ENCODE results near the gene FHOD1.
A peak's percentile ranks its signal among the peaks of the same experiment; 100 is the strongest.

The FHOD1 gene

DNA sequence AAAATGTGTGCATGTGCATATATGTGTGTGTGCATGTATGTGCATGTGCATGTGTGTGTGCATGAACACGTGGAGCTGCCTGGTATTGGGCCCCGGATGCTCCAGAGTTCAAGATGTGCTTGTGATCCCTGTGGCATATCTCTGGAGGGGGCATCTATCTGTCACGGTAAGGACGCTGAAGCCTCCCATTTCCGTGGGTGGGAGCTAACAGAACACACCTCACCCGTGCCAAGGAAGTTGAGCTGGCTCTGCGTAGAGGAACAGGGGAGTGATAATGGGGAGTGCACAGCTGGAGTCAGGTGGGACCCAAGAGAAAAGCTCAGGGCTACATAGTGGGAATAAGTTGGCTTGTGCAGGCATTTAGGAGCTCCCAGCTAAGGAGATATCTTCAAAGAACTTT lies 35.6 kb downstream of the FHOD1 start:
- no peaks in the 10 kb centered on the region for H3K36me3 ChIP-seq (ENCODE audit: control insufficient read depth, insufficient read depth, low read length)
- H3K27ac ChIP-seq (ENCODE audit: low read depth, low read length) = no peak overlapping the region
- peaks cover 10% of the 10 kb centered on the region for H3K4me1 ChIP-seq (ENCODE audit: control insufficient read depth, insufficient read depth, low read length)
- H3K27me3 ChIP-seq (ENCODE audit: control insufficient read depth, insufficient read depth, low read length) = peaks cover 14% of the 10 kb centered on the region; the same call in 1 of the 2 replicates
- no peaks in the 10 kb centered on the region for H3K9me3 ChIP-seq (ENCODE audit: control insufficient read depth, insufficient read depth, low read depth, low read length)
- no peak overlapping the region for H3K4me3 ChIP-seq (ENCODE audit: low read depth, low read length)
- no peak overlapping the region for H3K9ac ChIP-seq (ENCODE audit: low read length)

DNA sequence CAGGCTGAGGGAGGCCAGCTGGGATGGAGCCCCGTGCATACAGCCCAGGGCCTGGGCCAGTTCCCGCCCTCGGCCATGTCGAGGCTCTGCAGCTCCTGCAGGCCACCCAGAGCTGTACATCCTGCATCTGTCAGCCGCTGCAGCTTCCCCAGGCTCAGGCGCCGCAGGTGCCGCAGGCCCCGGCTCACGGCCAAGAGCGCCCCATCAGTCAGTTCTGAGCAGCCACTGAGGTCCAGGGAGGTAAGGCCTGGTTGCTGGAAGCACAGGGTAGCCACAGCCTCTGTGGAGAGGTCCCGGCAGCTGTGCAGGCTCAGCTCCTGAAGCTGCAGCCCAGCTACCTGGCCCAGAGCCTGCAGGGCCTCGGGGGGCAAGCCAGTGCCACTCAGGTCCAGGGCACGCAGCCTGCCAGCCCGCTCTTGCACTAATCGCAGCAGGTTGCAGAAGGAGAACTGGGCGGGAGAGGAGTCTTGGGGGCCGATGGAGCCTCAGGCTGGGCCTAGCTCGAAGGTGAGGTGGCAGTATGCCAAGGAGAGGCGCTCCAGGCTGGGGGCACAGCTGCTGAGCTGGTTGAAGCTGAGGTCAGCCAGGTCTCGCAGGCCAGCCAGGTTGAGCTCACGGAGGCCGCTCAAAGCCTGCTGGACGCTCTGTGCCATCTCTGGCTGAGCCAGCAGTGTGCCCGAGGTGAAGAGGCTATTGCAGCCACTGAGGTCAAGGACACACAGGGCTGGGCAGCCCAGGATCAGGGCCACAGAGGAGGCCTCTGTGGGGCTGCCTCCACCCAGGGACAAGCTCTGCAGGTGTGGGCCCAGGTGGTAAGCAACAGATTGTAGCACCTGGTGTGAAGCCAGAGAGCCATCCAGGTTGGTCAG lies 37.0 kb downstream of the FHOD1 start:
- no peaks in the 10 kb centered on the region for H3K9me3 ChIP-seq (ENCODE audit: control insufficient read depth, insufficient read depth, low read depth, low read length)
- no peak overlapping the region for H3K4me3 ChIP-seq (ENCODE audit: low read depth, low read length)
- H3K4me1 ChIP-seq (ENCODE audit: control insufficient read depth, insufficient read depth, low read length) = peaks cover 13% of the 10 kb centered on the region
- H3K27me3 ChIP-seq (ENCODE audit: control insufficient read depth, insufficient read depth, low read length) = peaks cover 6% of the 10 kb centered on the region; the same call in 1 of the 2 replicates
- no peaks in the 10 kb centered on the region for H3K36me3 ChIP-seq (ENCODE audit: control insufficient read depth, insufficient read depth, low read length)
- H3K27ac ChIP-seq (ENCODE audit: low read depth, low read length) = no peak overlapping the region
- no peak overlapping the region for H3K9ac ChIP-seq (ENCODE audit: low read length)

DNA sequence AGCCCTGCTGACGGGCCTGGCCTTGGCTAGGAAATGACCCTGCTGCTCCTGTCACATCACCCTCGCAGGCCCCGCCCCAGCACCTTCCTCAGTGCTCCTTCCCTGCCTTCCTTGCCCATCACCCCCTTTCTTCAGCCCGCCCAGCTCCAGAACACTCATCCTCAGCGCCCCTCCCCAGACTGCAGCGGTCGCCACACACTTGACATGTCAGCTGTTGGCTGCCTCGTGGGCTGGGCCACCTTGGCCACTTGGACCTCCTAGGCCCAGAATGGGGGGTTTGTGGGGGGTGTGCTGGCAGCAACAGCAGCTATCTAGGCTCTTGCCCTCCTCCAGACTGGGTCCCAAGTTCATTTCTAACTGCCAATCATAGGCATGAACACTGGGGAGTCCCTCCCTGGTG lies 37.7 kb downstream of the FHOD1 start:
- H3K27me3 ChIP-seq (ENCODE audit: control insufficient read depth, insufficient read depth, low read length) = peaks cover 6% of the 10 kb centered on the region; the same call in 1 of the 2 replicates
- no peak overlapping the region for H3K27ac ChIP-seq (ENCODE audit: low read depth, low read length)
- peaks cover 13% of the 10 kb centered on the region for H3K4me1 ChIP-seq (ENCODE audit: control insufficient read depth, insufficient read depth, low read length)
- H3K36me3 ChIP-seq (ENCODE audit: control insufficient read depth, insufficient read depth, low read length) = no peaks in the 10 kb centered on the region
- no peak overlapping the region for H3K9ac ChIP-seq (ENCODE audit: low read length)
- H3K9me3 ChIP-seq (ENCODE audit: control insufficient read depth, insufficient read depth, low read depth, low read length) = no peaks in the 10 kb centered on the region
- H3K4me3 ChIP-seq (ENCODE audit: low read depth, low read length) = no peak overlapping the region

DNA sequence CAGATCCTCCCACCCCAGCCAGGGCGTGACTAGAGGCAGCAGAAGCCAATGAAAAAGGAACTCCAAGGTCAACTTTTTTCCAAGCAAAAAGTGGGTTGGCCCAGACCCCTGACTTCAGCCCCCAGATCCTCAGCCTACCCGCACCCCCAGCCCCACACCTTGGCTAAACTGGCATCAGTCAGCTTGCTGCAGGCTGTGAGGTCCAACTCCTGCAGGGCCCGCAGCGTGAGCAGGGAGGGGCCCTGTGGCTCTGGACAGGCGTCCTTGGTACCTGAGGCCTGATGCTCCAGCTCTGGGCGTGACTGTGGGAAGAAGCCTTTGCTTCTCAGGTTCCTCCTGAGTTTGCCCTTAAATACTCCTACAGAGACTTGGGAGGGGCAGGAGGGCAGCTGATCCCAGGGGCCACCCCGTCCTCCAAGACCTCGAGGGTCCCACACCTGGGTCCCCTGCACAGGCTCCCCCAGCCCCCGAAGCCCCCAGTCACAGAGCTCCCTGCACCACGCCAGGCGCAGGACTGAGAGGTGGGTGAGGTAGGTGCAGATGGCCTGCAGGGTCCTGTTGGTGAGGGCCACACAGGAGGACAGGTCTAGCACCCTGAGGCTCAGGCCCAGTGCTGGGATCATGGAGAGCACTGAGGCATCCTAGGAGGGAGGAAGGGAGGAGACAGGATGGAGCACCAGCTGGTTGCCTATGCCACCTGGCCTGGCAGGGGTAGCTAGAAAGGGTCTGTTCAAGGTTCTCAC lies 39.0 kb downstream of the FHOD1 start:
- Histone ChIP-seq H3K9ac (ENCODE audit: low read length) (no peak overlapping the region), H3K4me1 (ENCODE audit: control insufficient read depth, insufficient read depth, low read length) (peaks cover 13% of the 10 kb centered on the region)

DNA sequence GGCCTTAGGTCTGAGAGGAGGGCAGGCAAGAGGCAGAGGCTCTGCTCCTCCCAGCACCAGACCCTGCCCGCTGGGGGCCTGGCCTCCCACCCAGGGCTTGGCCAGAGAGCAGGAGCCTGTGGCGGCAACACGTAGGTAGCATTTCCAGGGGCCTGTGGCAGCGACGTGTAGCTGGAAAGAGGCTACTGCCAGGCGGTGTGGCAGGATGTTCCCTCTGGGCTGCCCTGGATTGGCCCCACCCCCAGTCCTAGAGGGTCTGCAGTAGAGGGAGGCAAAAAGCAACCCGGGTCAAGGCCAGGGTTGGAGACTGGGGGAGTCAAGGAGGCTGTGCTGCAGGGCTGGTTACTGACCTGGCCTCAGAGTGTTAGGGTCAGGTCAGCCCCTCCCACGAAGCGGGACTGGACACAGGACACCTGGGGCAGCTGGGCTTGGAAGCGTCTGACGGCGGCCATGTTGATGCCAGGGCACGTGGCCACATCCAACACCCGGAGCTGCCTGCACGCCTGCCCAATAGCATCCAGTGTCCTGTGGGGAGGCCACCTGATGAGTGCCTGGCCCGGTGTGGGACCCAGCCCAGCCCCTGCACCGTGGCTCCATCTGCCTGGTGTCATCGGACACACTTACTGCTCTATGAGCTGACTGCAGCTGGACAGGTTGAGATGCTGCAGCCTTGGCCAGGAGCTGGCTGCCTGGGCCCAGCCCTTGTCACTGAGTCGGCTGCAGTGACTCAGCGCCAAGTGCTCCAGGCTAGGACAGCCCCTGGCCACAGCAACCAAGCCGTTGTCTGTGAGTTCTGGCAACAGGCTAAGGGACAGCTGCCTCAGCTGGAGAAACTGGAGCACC lies 39.8 kb downstream of the FHOD1 start:
- peaks cover 16% of the 10 kb centered on the region for H3K36me3 ChIP-seq (ENCODE audit: control insufficient read depth, insufficient read depth, low read length)
- peak overlapping the region; percentile 37 for H3K9ac ChIP-seq (ENCODE audit: low read length)
- peaks cover 13% of the 10 kb centered on the region for H3K4me1 ChIP-seq (ENCODE audit: control insufficient read depth, insufficient read depth, low read length)
- no peaks in the 10 kb centered on the region for H3K9me3 ChIP-seq (ENCODE audit: control insufficient read depth, insufficient read depth, low read depth, low read length)
- H3K27me3 ChIP-seq (ENCODE audit: control insufficient read depth, insufficient read depth, low read length) = no peaks in the 10 kb centered on the region
- H3K27ac ChIP-seq (ENCODE audit: low read depth, low read length) = no peak overlapping the region
- H3K4me3 ChIP-seq (ENCODE audit: low read depth, low read length) = no peak overlapping the region

More for the DNA sequence above, 39.0 kb downstream of the FHOD1 start:
- Histone ChIP-seq H3K4me3 (ENCODE audit: low read depth, low read length) (no peak overlapping the region), H3K9me3 (ENCODE audit: control insufficient read depth, insufficient read depth, low read depth, low read length) (no peaks in the 10 kb centered on the region), H3K27ac (ENCODE audit: low read depth, low read length) (no peak overlapping the region), H3K36me3 (ENCODE audit: control insufficient read depth, insufficient read depth, low read length) (peaks cover 9% of the 10 kb centered on the region), H3K27me3 (ENCODE audit: control insufficient read depth, insufficient read depth, low read length) (peaks cover 3% of the 10 kb centered on the region; the same call in 1 of the 2 replicates)

DNA sequence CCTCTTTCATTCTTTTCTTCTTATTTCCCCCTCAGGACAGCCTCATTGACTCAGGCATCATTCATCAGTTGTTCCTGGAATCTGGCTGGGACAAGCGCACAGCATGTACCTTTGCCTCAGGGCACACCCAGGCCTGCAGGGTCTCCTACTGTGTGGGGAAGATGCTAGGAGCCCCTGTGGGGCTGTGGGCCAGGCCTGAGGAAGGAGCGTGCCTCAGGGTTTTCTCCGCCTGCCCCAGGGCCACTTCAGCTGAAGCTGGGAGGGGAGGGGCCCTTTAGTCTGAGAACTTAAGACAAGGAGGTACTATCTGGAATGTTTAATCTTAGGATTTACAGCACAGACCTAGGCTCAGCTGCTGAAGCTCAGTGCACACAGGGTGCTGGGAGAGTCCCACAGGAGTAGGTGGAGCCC lies 40.4 kb downstream of the FHOD1 start:
- Histone ChIP-seq H3K36me3 (ENCODE audit: control insufficient read depth, insufficient read depth, low read length) (peaks cover 22% of the 10 kb centered on the region), H3K27ac (ENCODE audit: low read depth, low read length) (no peak overlapping the region), H3K9ac (ENCODE audit: low read length) (peak overlapping the region; percentile 37), H3K27me3 (ENCODE audit: control insufficient read depth, insufficient read depth, low read length) (no peaks in the 10 kb centered on the region), H3K9me3 (ENCODE audit: control insufficient read depth, insufficient read depth, low read depth, low read length) (no peaks in the 10 kb centered on the region), H3K4me3 (ENCODE audit: low read depth, low read length) (no peak overlapping the region), H3K4me1 (ENCODE audit: control insufficient read depth, insufficient read depth, low read length) (peaks cover 13% of the 10 kb centered on the region)

DNA sequence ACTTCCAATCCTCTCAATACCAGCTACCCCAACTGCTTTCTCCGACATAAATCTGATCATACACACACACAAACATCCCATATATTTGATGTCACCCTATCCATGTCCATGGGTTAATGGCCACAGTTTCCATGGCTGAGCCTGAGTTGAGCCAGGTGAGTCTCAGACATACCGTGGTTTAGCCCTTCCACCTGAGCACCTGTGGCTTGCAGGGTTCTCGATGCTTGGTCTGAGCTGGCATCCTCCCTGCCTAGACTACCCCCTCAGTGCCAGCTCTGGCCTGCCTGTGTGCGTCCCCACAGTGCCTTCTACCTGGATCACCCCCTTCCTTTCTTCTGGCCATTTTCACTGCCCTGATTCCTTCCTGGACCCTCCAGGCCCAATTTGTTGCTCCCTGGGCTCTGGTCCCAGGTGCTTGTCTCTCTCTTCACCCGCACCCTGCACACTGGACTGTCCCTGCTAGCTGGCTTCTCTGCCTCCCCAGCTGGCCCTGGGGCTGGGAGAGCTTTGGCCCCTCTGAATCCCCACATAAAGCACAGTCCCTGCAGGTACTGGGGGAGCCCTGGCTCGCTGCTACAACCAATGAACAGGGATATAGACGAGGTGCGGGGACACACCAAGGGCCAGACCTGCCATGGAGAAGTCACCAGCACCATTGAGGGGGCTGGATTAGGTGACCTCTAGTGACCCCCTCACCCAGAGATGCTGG lies 41.0 kb downstream of the FHOD1 start:
- no peaks in the 10 kb centered on the region for H3K9me3 ChIP-seq (ENCODE audit: control insufficient read depth, insufficient read depth, low read depth, low read length)
- peaks cover 13% of the 10 kb centered on the region for H3K4me1 ChIP-seq (ENCODE audit: control insufficient read depth, insufficient read depth, low read length)
- H3K9ac ChIP-seq (ENCODE audit: low read length) = no peak overlapping the region
- no peaks in the 10 kb centered on the region for H3K27me3 ChIP-seq (ENCODE audit: control insufficient read depth, insufficient read depth, low read length)
- no peak overlapping the region for H3K4me3 ChIP-seq (ENCODE audit: low read depth, low read length)
- H3K36me3 ChIP-seq (ENCODE audit: control insufficient read depth, insufficient read depth, low read length) = peaks cover 28% of the 10 kb centered on the region
- H3K27ac ChIP-seq (ENCODE audit: low read depth, low read length) = no peak overlapping the region

DNA sequence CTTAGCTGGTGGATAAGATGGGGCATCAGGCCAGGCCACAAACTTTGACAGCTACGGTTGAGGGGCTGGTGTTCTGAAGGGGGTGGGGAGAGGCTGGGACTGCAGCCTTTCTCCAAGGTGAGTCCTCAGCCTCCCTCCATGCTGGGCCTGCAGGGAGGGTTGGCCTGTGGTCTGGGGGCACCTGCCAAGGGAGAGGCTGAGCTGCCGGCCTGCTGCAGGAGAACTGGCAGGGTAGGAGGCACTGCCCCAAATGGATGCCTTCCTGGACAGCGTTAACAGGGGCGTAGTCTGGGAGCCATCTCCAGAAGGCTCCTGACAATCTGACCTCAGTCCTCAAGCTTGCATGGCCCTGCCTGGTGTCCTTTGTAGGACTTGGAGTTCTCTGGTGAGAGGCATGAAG lies 43.2 kb downstream of the FHOD1 start:
- peaks cover 13% of the 10 kb centered on the region for H3K4me1 ChIP-seq (ENCODE audit: control insufficient read depth, insufficient read depth, low read length)
- H3K27me3 ChIP-seq (ENCODE audit: control insufficient read depth, insufficient read depth, low read length) = no peaks in the 10 kb centered on the region
- no peak overlapping the region for H3K4me3 ChIP-seq (ENCODE audit: low read depth, low read length)
- no peak overlapping the region for H3K27ac ChIP-seq (ENCODE audit: low read depth, low read length)
- H3K36me3 ChIP-seq (ENCODE audit: control insufficient read depth, insufficient read depth, low read length) = peaks cover 30% of the 10 kb centered on the region
- H3K9me3 ChIP-seq (ENCODE audit: control insufficient read depth, insufficient read depth, low read depth, low read length) = no peaks in the 10 kb centered on the region
- no peak overlapping the region for H3K9ac ChIP-seq (ENCODE audit: low read length)

DNA sequence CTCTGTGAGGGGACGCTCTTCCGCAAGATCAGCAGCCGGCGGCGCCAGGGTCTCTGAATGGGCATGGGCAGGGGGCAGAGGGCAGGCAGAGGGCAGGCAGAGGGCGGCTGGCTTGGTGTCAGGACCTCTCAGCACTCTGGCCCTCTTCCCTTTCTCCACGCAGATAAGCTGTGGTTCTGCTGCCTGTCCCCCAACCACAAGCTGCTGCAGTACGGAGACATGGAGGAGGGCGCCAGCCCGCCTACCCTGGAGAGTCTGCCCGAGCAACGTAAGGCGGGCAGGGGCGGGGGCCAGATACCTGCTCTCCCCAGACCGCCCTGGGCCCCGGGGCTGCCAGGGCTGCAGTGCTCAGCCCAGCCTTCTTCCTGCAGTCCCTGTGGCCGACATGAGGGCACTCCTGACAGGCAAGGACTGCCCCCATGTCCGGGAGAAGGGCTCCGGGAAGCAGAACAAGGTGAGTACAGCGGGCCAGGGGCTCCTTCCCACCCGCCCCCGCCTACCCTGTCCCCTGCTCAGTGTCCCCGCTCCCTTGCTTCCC lies 44.3 kb downstream of the FHOD1 start:
- no peak overlapping the region for H3K27ac ChIP-seq (ENCODE audit: low read depth, low read length)
- no peaks in the 10 kb centered on the region for H3K9me3 ChIP-seq (ENCODE audit: control insufficient read depth, insufficient read depth, low read depth, low read length)
- peaks cover 17% of the 10 kb centered on the region for H3K4me1 ChIP-seq (ENCODE audit: control insufficient read depth, insufficient read depth, low read length)
- no peak overlapping the region for H3K4me3 ChIP-seq (ENCODE audit: low read depth, low read length)
- H3K9ac ChIP-seq (ENCODE audit: low read length) = no peak overlapping the region
- no peaks in the 10 kb centered on the region for H3K27me3 ChIP-seq (ENCODE audit: control insufficient read depth, insufficient read depth, low read length)
- peaks cover 32% of the 10 kb centered on the region for H3K36me3 ChIP-seq (ENCODE audit: control insufficient read depth, insufficient read depth, low read length)

DNA sequence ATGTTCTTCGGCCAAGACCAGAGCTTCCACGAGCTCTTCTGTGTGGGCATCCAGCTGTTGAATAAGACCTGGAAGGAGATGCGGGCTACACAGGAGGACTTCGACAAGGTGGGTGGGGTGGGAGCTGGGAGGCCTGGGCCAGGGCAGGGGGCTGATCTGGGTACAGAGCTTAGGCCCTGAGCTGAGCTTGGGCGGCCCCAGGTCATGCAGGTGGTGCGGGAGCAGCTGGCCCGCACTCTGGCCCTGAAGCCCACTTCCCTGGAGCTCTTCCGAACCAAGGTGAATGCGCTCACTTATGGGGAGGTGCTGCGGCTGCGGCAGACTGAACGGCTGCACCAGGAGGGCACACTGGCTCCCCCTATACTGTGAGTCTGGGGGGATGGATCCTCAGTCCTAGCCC lies 44.9 kb downstream of the FHOD1 start:
- Histone ChIP-seq H3K9me3 (ENCODE audit: control insufficient read depth, insufficient read depth, low read depth, low read length) (no peaks in the 10 kb centered on the region), H3K4me3 (ENCODE audit: low read depth, low read length) (no peak overlapping the region), H3K4me1 (ENCODE audit: control insufficient read depth, insufficient read depth, low read length) (peaks cover 15% of the 10 kb centered on the region), H3K9ac (ENCODE audit: low read length) (no peak overlapping the region), H3K36me3 (ENCODE audit: control insufficient read depth, insufficient read depth, low read length) (peaks cover 38% of the 10 kb centered on the region), H3K27ac (ENCODE audit: low read depth, low read length) (no peak overlapping the region), H3K27me3 (ENCODE audit: control insufficient read depth, insufficient read depth, low read length) (no peaks in the 10 kb centered on the region)

Measured in HUES6 (cell line).